Activated T-cell treated with anti-CD3 and anti-CD28 coated beads, Interleukin-2, amount 50 U/mL, for 24 hours (primary cell): ENCODE results near the gene CTSD.

Source experiments
- DNase-seq: peaks from one replicate; pipeline ENCODE4 v3.0.0-alpha.2; 2020
- H3K27ac Mint-ChIP-seq: 2 replicates; pipeline ENCODE4 v1.8.0; 2020; ENCODE audit warnings: mild to moderate bottlenecking, mixed read lengths
- H3K27me3 Mint-ChIP-seq: 2 replicates; pipeline ENCODE4 v1.8.0; 2020; ENCODE audit warnings: mixed read lengths
- H3K36me3 Mint-ChIP-seq: 2 replicates; pipeline ENCODE4 v1.8.0; 2020; ENCODE audit warnings: low read depth, mixed read lengths
- H3K4me1 Mint-ChIP-seq: 2 replicates; pipeline ENCODE4 v1.8.0; 2020; ENCODE audit warnings: low read depth, mixed read lengths
- H3K4me3 Mint-ChIP-seq: 2 replicates; pipeline ENCODE4 v1.8.0; 2020; ENCODE audit warnings: mild to moderate bottlenecking, moderate library complexity, mixed read lengths
- H3K9me3 Mint-ChIP-seq: 2 replicates; pipeline ENCODE4 v1.8.0; 2020; ENCODE audit warnings: mixed read lengths

CTSD gene

DNA sequence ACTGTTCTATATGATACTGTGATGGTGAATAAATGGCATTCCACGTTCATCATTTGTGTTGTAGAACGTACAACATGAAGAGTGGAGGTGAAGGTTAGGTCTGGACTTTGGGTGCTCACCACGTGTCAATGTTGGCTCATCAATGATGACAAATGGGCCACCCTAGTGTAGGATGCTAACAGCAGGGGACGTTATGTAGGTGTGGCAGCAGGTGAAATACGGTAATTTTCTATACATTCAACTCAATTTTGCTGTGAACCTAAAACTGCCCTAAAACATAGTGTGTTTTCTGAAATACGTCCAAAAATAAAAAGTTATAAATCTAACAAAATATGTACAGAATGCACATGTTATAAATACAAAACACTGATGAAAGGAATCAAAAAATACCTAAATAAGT, 60.6 kb downstream of the CTSD start:
- H3K4me3 Mint-ChIP-seq: no peak overlapping the region
- H3K4me1 Mint-ChIP-seq: peaks cover 24% of the 10 kb centered on the region
- peaks cover 9% of the 10 kb centered on the region for H3K9me3 Mint-ChIP-seq
- no peaks in the 10 kb centered on the region for H3K36me3 Mint-ChIP-seq
- H3K27ac Mint-ChIP-seq: no peak overlapping the region
- peaks cover 4% of the 10 kb centered on the region for H3K27me3 Mint-ChIP-seq
- DNase-seq: no peak
